ENCODE results near the gene ATAT1.
"Not testable (repeated sequence)": the region's sequence is repeated elsewhere in the genome, so short reads cannot be mapped to it uniquely, and the experiment has no call there.

ATAT1 gene

GRCh38 chr6:30664994-30665767 is 38.5 kb downstream of the ATAT1 start:
- H3K9ac ChIP-seq, result no peak overlapping the region
- no peak for TF ChIP-seq Cebpa-rat (IDR thresholded peaks at IDR 0.05)
- H3K4me2 ChIP-seq, result no peak overlapping the region
- H3K9me3 ChIP-seq, result no peaks in the 10 kb centered on the region
- no peak overlapping the region for H3K27ac ChIP-seq
- no peaks in the 10 kb centered on the region for H4K20me1 ChIP-seq
- peaks cover 97% of the 10 kb centered on the region for H3K36me3 ChIP-seq
- H3K4me3 ChIP-seq, result no peak overlapping the region
- H3K27me3 ChIP-seq, result no peaks in the 10 kb centered on the region
- H3K4me1 ChIP-seq, result peaks cover 18% of the 10 kb centered on the region

- H3K9me3 ChIP-seq, H4K20me1 ChIP-seq, H3K4me3 ChIP-seq, H3K9ac ChIP-seq, H3K27ac ChIP-seq, H3K27me3 ChIP-seq, H3K4me2 ChIP-seq: not testable (repeated sequence)
- H3K4me1 ChIP-seq, result peaks cover 25% of the 10 kb centered on the region
- H3K36me3 ChIP-seq, result peaks cover 95% of the 10 kb centered on the region
Observed at GRCh38 chr6:30666300-30666699, 39.6 kb downstream of the ATAT1 start.

GRCh38 chr6:30670760-30671527 is 44.3 kb downstream of the ATAT1 start:
- Histone ChIP-seq H3K4me2 (peak overlapping the region; percentile 93), H3K4me3 (no peak overlapping the region), H3K9ac (peak overlapping the region; percentile 86), H3K36me3 (peaks cover 52% of the 10 kb centered on the region), H3K4me1 (peaks cover 54% of the 10 kb centered on the region), H4K20me1 (peaks cover 12% of the 10 kb centered on the region; the same call in 1 of the 2 replicates), H3K27ac (no peak overlapping the region), H3K9me3 (no peaks in the 10 kb centered on the region), H3K27me3 (no peaks in the 10 kb centered on the region)
- TF ChIP-seq Cebpa-rat (IDR thresholded peaks at IDR 0.05), result no peak

GRCh38 chr6:30672445-30673253 is 46.0 kb downstream of the ATAT1 start, which contains the start of gene DHX16:
DHX16 (minus strand) TSS chr6:30673006; CDS start chr6:30672841, 165 bp downstream.
- peaks cover 29% of the 10 kb centered on the region for H4K20me1 ChIP-seq
- no peak for TF ChIP-seq Cebpa-rat (IDR thresholded peaks at IDR 0.05)
- H3K4me3 ChIP-seq, result peak within 1 kb of the TSS; percentile 84
- peak within 1 kb of the TSS; percentile 93 for H3K4me2 ChIP-seq
- H3K27me3 ChIP-seq, result no peaks in the 10 kb centered on the region
- H3K9me3 ChIP-seq, result no peaks in the 10 kb centered on the region
- H3K36me3 ChIP-seq, result peaks cover 55% of the 10 kb centered on the region
- peaks cover 61% of the 10 kb centered on the region for H3K4me1 ChIP-seq
- H3K27ac ChIP-seq, result peak within 1 kb of the TSS; percentile 65
- peak within 1 kb of the TSS; percentile 86 for H3K9ac ChIP-seq

- Histone ChIP-seq H3K9ac (peak overlapping the region; percentile 66), H3K36me3 (peaks cover 59% of the 10 kb centered on the region)
Observed at GRCh38 chr6:30676660-30677285, 50.1 kb downstream of the ATAT1 start.

GRCh38 chr6:30678964-30679726 is 52.5 kb downstream of the ATAT1 start:
- H3K36me3 ChIP-seq, result peaks cover 64% of the 10 kb centered on the region
- H3K27me3 ChIP-seq, result no peaks in the 10 kb centered on the region
- H4K20me1 ChIP-seq, result peaks cover 75% of the 10 kb centered on the region
- peak overlapping the region; percentile 100 for H3K27ac ChIP-seq
- H3K4me2 ChIP-seq, result peak overlapping the region; percentile 95
- H3K9ac ChIP-seq, result peak overlapping the region; percentile 100
- no peak for TF ChIP-seq Cebpa-rat (IDR thresholded peaks at IDR 0.05)
- peak overlapping the region; percentile 91 for H3K4me3 ChIP-seq
- H3K4me1 ChIP-seq, result peaks cover 63% of the 10 kb centered on the region
- no peaks in the 10 kb centered on the region for H3K9me3 ChIP-seq

More at GRCh38 chr6:30676660-30677285, 50.1 kb downstream of the ATAT1 start:
- peak overlapping the region; percentile 40 for H3K4me3 ChIP-seq
- peak overlapping the region; percentile 45 for H3K27ac ChIP-seq
- TF ChIP-seq Cebpa-rat (IDR thresholded peaks at IDR 0.05), result no peak
- H3K27me3 ChIP-seq, result no peaks in the 10 kb centered on the region
- H3K4me2 ChIP-seq, result peak overlapping the region; percentile 95
- peaks cover 68% of the 10 kb centered on the region for H4K20me1 ChIP-seq
- H3K4me1 ChIP-seq, result peaks cover 78% of the 10 kb centered on the region
- no peaks in the 10 kb centered on the region for H3K9me3 ChIP-seq

GRCh38 chr6:30679765-30680535 is 53.3 kb downstream of the ATAT1 start:
- TF ChIP-seq Cebpa-rat (IDR thresholded peaks at IDR 0.05), result no peak
- Histone ChIP-seq H3K27me3 (no peaks in the 10 kb centered on the region), H3K9me3 (no peaks in the 10 kb centered on the region), H3K4me1 (peaks cover 59% of the 10 kb centered on the region), H4K20me1 (peaks cover 80% of the 10 kb centered on the region), H3K9ac (peak overlapping the region; percentile 100), H3K4me2 (peak overlapping the region; percentile 95), H3K27ac (peak overlapping the region; percentile 100), H3K4me3 (peak overlapping the region; percentile 91), H3K36me3 (peaks cover 66% of the 10 kb centered on the region)

- H3K9ac ChIP-seq, result peak overlapping the region; percentile 100
- H3K27ac ChIP-seq, result peak overlapping the region; percentile 100
- H3K4me1 ChIP-seq, result peaks cover 46% of the 10 kb centered on the region
Observed at GRCh38 chr6:30681766-30682142, 55.1 kb downstream of the ATAT1 start.

More at GRCh38 chr6:30681766-30682142, 55.1 kb downstream of the ATAT1 start:
- no peaks in the 10 kb centered on the region for H3K9me3 ChIP-seq
- peak overlapping the region; percentile 91 for H3K4me3 ChIP-seq
- H3K4me2 ChIP-seq, result peak overlapping the region; percentile 95
- peaks cover 55% of the 10 kb centered on the region for H3K36me3 ChIP-seq
- no peaks in the 10 kb centered on the region for H3K27me3 ChIP-seq
- TF ChIP-seq Cebpa-rat (IDR thresholded peaks at IDR 0.05), result no peak
- peaks cover 78% of the 10 kb centered on the region for H4K20me1 ChIP-seq
